ENCODE data around the gene SPRYD3. TPM values are rescaled to one million over a fixed set of nuclear protein-coding genes. Genes with fewer than 3 reads are reported as not detected.
A peak's percentile ranks its signal among the peaks of the same experiment; 100 is the strongest.

The SPRYD3 gene
- total RNA-seq, 1 donor from 2014 or later: 5.4 TPM

DNA sequence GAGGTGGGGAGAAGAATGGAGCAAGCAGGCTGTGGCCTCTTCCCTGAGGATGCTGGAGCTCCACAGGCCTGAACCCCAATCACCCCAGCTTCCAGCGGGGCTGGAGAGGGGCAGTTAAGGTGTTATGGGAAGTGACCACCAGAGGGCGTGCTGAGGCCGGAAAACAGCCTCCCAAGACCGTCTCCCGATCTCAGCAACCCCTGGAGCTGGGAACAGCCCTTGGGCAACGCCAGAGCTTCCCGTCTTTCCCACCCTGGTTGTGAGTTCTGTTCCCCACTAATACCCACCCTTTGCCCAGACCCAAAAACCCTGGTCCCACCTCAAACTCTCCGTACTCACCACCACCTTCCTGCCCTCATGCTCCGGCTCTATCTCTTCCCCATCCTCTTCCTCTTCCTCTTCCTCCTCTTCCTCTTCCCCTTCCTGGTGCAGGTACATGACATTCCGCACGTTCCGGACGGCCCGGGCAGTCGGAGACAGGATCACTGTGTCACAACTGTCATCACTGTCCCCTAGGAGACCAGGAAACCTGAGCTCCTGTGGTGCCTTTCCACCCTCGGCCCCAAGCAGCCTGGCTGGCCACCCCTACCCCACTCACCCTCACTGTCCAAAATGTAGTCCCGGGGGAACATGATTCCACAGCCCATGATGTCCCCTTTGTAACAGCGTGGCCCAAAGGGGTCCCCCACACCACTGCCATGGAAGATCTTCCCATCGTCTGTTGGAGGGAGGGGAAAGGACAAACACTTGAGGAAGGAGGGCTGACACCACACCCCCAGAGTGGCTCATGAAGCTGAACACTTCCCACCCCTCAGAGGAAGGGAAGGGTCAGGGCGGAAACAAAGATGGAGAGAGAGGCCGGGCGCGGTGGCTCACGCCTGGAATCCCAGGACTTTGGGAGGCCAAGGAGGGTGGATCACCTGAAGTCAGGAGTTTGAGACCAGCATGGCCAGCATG lies 12.9 kb downstream of the SPRYD3 start:
- no peaks in the 10 kb centered on the region for H3K36me3 ChIP-seq
- Mint-ChIP-seq H3K36me3 (no peaks in the 10 kb centered on the region), H3K4me1 (peaks cover 19% of the 10 kb centered on the region), H3K27ac (no peak overlapping the region), H3K9me3 (no peaks in the 10 kb centered on the region), H3K27me3 (ENCODE audit: insufficient read depth, low read depth) (peaks cover 8% of the 10 kb centered on the region), H3K4me3 (no peak overlapping the region)
- H4K20me1 ChIP-seq (ENCODE audit: low read depth): peaks cover 6% of the 10 kb centered on the region
- H3K4me2 ChIP-seq: no peak overlapping the region
- peak; percentile 88 for DNase-seq (ENCODE audit: low spot score)
- H3K4me1 ChIP-seq: peaks cover 4% of the 10 kb centered on the region
- TF ChIP-seq EZH2phosphoT487 (IDR thresholded peaks at IDR 0.05) (no peak), EZH2 (IDR thresholded peaks at IDR 0.05) (no peak)
- TF ChIP-seq, protein P1, sequence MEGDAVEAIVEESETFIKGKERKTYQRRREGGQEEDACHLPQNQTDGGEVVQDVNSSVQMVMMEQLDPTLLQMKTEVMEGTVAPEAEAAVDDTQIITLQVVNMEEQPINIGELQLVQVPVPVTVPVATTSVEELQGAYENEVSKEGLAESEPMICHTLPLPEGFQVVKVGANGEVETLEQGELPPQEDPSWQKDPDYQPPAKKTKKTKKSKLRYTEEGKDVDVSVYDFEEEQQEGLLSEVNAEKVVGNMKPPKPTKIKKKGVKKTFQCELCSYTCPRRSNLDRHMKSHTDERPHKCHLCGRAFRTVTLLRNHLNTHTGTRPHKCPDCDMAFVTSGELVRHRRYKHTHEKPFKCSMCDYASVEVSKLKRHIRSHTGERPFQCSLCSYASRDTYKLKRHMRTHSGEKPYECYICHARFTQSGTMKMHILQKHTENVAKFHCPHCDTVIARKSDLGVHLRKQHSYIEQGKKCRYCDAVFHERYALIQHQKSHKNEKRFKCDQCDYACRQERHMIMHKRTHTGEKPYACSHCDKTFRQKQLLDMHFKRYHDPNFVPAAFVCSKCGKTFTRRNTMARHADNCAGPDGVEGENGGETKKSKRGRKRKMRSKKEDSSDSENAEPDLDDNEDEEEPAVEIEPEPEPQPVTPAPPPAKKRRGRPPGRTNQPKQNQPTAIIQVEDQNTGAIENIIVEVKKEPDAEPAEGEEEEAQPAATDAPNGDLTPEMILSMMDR (IDR thresholded peaks at IDR 0.05): peak; percentile 87
- no peak overlapping the region for H2AFZ ChIP-seq (replicated peaks)
- no peak overlapping the region for H3K27ac ChIP-seq
- H3K4me3 ChIP-seq: no peak overlapping the region
- H3K27me3 ChIP-seq: no peaks in the 10 kb centered on the region
- H3K9me3 ChIP-seq (ENCODE audit: low read depth): no peaks in the 10 kb centered on the region
- H3K9ac ChIP-seq: no peak overlapping the region
- H3K79me2 ChIP-seq (ENCODE audit: low read depth): no peaks in the 10 kb centered on the region
- H3F3A ChIP-seq (ENCODE audit: low read depth): peaks cover 3% of the 10 kb centered on the region

- H3K9me3 ChIP-seq (ENCODE audit: low read depth): no peaks in the 10 kb centered on the region
- Mint-ChIP-seq H3K27me3 (ENCODE audit: insufficient read depth, low read depth) (peaks cover 8% of the 10 kb centered on the region), H3K27ac (no peak overlapping the region), H3K36me3 (no peaks in the 10 kb centered on the region), H3K4me1 (peaks cover 13% of the 10 kb centered on the region), H3K9me3 (no peaks in the 10 kb centered on the region), H3K4me3 (no peak overlapping the region)
- H3K27me3 ChIP-seq: no peaks in the 10 kb centered on the region
- H3F3A ChIP-seq (ENCODE audit: low read depth): no peaks in the 10 kb centered on the region
- H3K4me3 ChIP-seq: no peak overlapping the region
- no peak overlapping the region for H3K27ac ChIP-seq
- no peak for DNase-seq (ENCODE audit: low spot score)
- no peaks in the 10 kb centered on the region for H3K4me1 ChIP-seq
- no peaks in the 10 kb centered on the region for H3K36me3 ChIP-seq
- H4K20me1 ChIP-seq (ENCODE audit: low read depth): no peaks in the 10 kb centered on the region
- no peaks in the 10 kb centered on the region for H3K79me2 ChIP-seq (ENCODE audit: low read depth)
- H3K9ac ChIP-seq: no peak overlapping the region
- H3K4me2 ChIP-seq: no peak overlapping the region
- TF ChIP-seq, protein P1 (IDR thresholded peaks at IDR 0.05): no peak
- TF ChIP-seq EZH2phosphoT487 (IDR thresholded peaks at IDR 0.05) (no peak), EZH2 (IDR thresholded peaks at IDR 0.05) (no peak)
- no peak overlapping the region for H2AFZ ChIP-seq (replicated peaks)
Observed at GRCh38 chr12:53065470-53065869, 13.7 kb downstream of the SPRYD3 start.

DNA sequence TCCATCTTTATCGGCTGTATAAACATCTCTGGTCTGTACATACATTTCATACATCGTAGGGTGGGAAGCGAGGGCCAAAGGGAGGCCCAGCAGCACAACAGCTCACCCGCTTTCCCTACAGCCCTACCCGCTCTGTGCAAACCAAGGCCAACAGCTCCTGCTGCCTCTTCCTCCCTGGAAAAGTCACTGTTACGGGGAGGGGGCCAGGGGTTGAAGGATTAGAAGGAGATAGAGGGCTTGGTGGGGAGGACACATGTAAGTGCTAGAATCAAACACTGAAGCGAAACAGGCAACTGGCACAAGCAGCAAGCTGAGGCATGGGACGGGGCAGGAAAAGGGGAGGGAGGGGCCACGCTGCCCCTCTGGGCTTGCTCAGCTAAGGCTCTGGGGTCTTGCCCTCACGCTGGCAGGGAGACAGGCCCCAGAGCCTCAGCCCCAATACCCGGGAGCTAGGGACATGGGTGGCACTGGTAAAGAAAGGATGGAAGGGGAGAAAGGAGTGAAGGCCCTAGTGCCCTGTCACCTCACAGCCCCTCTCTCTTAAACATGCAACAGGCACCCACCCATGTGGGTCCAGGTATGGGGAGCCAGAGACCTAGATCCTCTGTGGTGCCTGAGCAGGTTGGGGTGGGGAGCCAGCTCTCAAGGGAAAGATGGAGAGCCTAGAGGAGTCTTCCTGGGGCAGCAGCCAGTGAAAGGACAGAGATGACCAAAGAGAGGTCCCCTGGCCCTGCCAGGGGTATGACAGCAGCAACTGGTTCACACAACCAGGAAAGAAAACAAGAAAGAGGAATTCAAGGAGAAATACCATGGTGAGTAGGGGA lies 14.4 kb downstream of the SPRYD3 start:
- Histone ChIP-seq H3K9ac (no peak overlapping the region), H3K79me2 (ENCODE audit: low read depth) (no peaks in the 10 kb centered on the region), H3K4me3 (no peak overlapping the region), H3K9me3 (ENCODE audit: low read depth) (no peaks in the 10 kb centered on the region), H3K4me2 (no peak overlapping the region), H3K4me1 (no peaks in the 10 kb centered on the region), H3F3A (ENCODE audit: low read depth) (no peaks in the 10 kb centered on the region), H3K27me3 (no peaks in the 10 kb centered on the region), H3K27ac (no peak overlapping the region), H2AFZ (replicated peaks) (no peak overlapping the region), H3K36me3 (no peaks in the 10 kb centered on the region), H4K20me1 (ENCODE audit: low read depth) (no peaks in the 10 kb centered on the region)
- H3K4me3 Mint-ChIP-seq: no peak overlapping the region
- H3K27ac Mint-ChIP-seq: no peak overlapping the region
- H3K36me3 Mint-ChIP-seq: no peaks in the 10 kb centered on the region
- H3K4me1 Mint-ChIP-seq: peaks cover 6% of the 10 kb centered on the region
- H3K9me3 Mint-ChIP-seq: no peaks in the 10 kb centered on the region
- no peak for DNase-seq (ENCODE audit: low spot score)
- peaks cover 8% of the 10 kb centered on the region for H3K27me3 Mint-ChIP-seq (ENCODE audit: insufficient read depth, low read depth)
- TF ChIP-seq EZH2phosphoT487 (IDR thresholded peaks at IDR 0.05) (no peak), EZH2 (IDR thresholded peaks at IDR 0.05) (no peak)
- TF ChIP-seq, protein P1 (IDR thresholded peaks at IDR 0.05): no peak
